Omental fat pad (tissue), 4 donors: ENCODE measurements around the gene NRROS. TPM values are rescaled to one million over a fixed set of nuclear protein-coding genes. Genes with fewer than 3 reads are reported as not detected.

Experiments
- ATAC-seq: fragments of 150-250 bp; one replicate; pipeline ENCODE4 v1.9.1; 2016; ENCODE audit warnings: mild to moderate bottlenecking, moderate library complexity; ENCODE audit not compliant: low FRiP score
- DNase-seq: peaks from one replicate; pipeline ENCODE4 v3.0.0-alpha.2; 2019; ENCODE audit warnings: low spot score
- CTCF ChIP-seq, 3 donors: fragments of 450-650 bp; IDR thresholded peaks; one replicate each; pipeline ENCODE4 v1.5.1; 2016 to 2017; ENCODE audit warnings: antibody characterized with exemption in 3 of 3, mild to moderate bottlenecking in 3 of 3, moderate library complexity in 2 of 3
- total RNA-seq, 4 donors: library from RNA; depleted of rRNA; stranded (reverse); fragments of >200 nt; gene quantifications; one replicate each; pipeline ENCODE4 v1.1.0, GENCODE V29; 2016

The NRROS gene
- total RNA-seq, 4 donors from 2014 or later = 4.3 to 21.0 (median 19.4) TPM

DNA sequence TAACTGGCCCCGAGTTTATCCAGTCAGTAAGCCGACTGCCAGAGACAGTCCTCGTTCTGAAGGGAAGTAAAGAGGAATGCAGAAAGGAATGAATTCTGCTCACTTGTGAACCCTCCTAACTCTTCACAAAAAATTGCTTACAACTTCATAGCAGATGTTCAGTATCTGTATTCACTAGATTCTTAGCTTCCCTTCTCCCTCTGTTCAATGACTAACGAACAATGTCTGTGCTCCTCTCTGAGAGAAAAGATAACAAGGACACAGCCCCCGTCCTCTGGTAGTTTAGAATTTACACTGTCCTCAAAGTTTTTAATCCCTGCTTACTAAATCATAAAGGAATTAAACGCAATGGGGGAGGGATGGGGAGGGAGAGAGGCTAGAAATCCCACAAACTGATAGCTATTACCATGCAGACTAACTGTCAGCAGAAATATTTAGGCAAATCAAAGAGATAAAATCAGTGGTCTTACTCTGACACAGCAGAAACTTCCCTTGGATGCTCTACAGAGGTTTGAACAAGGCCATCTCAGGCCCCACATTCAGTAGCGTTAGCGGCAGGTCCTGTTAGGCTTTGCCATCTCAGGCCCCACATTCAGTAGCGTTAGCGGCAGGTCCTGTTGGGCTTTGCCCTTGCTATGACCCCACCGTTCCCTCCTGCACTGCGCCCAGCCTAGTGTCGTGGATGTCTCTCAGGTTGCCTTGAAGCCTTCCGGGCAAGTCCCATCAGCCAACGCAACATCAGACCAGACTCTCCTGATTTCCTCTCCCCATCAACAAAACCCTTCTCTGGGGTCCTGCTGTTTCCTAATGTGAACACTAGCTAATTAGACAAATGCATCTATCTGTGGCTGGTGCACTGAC lies 23.4 kb downstream of the NRROS start:
- DNase-seq (no peak), ATAC-seq (no peak)
- no peak for TF ChIP-seq CTCF (IDR thresholded peaks at IDR 0.05)

DNA sequence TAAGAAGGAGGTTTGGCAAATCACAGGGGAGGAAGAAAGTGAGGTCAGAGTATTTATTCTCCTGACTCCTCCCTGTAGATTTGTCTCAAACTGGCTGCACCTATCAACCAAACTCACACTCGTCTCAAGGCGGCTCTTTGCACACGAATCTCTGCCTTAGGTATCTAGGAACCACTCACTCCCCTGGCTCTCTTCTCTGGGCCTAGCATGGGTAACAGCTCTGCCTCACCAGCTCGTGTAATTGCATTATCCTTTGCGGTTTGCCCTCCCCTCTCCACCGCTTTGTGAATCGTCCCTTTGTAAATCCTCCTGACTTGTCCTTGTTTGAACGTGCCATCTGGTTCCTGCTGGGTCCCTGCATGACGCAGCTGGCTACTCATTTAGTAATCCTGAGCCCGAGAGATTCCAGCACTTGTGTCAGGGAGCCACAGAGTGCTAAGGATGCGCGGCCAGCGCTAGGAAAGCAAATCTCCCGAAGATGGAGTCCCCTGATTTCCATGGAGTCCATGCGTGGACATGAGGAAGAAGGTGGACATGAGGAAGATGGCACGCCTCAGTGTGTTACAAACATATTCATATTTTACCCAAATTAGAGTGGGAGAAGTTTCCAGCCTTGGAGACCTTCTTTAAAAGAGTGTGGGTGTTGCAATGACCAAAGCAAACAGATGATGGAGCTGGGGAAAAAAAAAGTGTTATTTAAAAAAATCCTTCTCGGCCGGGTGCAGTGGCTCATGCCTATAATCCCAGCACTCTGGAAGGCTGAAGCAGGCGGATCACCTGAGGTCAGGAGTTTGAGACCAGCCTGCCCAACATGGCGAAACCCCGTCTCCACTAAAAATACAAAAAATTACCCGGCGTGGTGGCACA lies 26.7 kb downstream of the NRROS start:
- no peak for TF ChIP-seq CTCF (IDR thresholded peaks at IDR 0.05)
- no peak for DNase-seq
- ATAC-seq = no peak

- ATAC-seq (no peak), DNase-seq (no peak)
- TF ChIP-seq CTCF (IDR thresholded peaks at IDR 0.05) = no peak
Observed at GRCh38 chr3:196667056-196667825, 27.7 kb downstream of the NRROS start.

- ATAC-seq = no peak
- no peak for DNase-seq
- TF ChIP-seq CTCF (IDR thresholded peaks at IDR 0.05) = no peak
Observed at GRCh38 chr3:196670339-196670738, 30.8 kb downstream of the NRROS start.

DNA sequence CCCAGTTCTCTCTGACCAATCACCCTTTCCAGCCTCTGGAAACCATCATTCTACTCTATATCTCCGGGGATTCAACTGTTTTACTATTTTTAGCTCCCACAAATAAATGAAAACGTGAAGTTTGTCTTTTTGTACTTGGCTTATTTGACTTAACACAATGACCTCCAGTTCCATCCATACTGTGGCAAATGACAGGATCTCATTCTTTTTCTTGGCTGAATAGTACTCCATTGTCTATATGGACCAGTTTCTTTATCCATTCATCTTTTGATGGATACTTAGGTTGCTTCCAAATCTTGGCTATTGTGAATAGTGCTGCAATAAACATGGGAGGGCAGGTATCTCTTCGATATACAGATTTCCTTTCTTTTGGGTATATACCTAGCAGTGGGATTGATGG lies 34.1 kb downstream of the NRROS start:
- TF ChIP-seq CTCF (IDR thresholded peaks at IDR 0.05) = no peak
- no peak for DNase-seq
- ATAC-seq = no peak

- no peak for DNase-seq
- TF ChIP-seq CTCF (IDR thresholded peaks at IDR 0.05) = no peak
- ATAC-seq = no peak
Observed at GRCh38 chr3:196677353-196677752, 37.9 kb downstream of the NRROS start.
